Activated naive CD8-positive, alpha-beta T cell (primary cell): ENCODE results near the gene ENO3.
A peak's percentile ranks its signal among the peaks of the same experiment; 100 is the strongest.

Experiments used
- H3K27ac Mint-ChIP-seq: one replicate; pipeline ENCODE4 v1.8.0; 2021; ENCODE audit warnings: mixed read lengths
- H3K27me3 Mint-ChIP-seq: one replicate; pipeline ENCODE4 v1.8.0; 2021; ENCODE audit warnings: mixed read lengths
- H3K36me3 Mint-ChIP-seq: one replicate; pipeline ENCODE4 v1.8.0; 2021; ENCODE audit warnings: mixed read lengths
- H3K4me1 Mint-ChIP-seq: one replicate; pipeline ENCODE4 v1.8.0; 2021; ENCODE audit warnings: low read depth, mixed read lengths
- H3K4me3 Mint-ChIP-seq: one replicate; pipeline ENCODE4 v1.8.0; 2021; ENCODE audit warnings: mild to moderate bottlenecking, mixed read lengths
- H3K9me3 Mint-ChIP-seq: one replicate; pipeline ENCODE4 v1.8.0; 2021; ENCODE audit warnings: low read depth, mixed read lengths

Gene ENO3

DNA sequence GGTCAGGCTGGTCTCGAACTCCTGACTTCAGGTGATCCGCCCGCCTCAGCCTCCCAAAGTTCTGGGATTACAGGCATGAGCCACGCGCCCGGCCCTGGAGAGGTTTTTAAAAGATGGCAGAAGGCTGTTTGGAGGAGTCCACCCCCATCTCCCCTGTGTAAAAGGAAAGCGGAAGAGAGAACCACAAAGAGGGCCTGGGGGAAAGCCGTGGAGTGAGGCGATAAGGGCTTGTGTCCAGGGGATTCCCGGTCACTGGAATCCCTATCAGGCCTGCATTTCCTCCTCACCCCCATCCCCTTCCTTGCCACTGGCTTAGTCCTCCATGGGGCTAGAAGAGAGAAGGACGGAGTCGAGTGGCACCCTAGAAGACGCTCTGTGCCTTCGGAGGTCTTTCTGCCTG lies 19.0 kb upstream of the ENO3 start, which contains the start of gene GP1BA:
TSS of gene GP1BA (plus strand) at position 315 of the 400 bp plus-strand sequence. CDS start 328 bp downstream, outside the sequence.
- Mint-ChIP-seq H3K36me3 (peaks cover 3% of the 10 kb centered on the region), H3K27ac (no peak within 1 kb of the TSS), H3K27me3 (no peaks in the 10 kb centered on the region), H3K9me3 (no peaks in the 10 kb centered on the region), H3K4me3 (no peak within 1 kb of the TSS), H3K4me1 (peaks cover 19% of the 10 kb centered on the region)

DNA sequence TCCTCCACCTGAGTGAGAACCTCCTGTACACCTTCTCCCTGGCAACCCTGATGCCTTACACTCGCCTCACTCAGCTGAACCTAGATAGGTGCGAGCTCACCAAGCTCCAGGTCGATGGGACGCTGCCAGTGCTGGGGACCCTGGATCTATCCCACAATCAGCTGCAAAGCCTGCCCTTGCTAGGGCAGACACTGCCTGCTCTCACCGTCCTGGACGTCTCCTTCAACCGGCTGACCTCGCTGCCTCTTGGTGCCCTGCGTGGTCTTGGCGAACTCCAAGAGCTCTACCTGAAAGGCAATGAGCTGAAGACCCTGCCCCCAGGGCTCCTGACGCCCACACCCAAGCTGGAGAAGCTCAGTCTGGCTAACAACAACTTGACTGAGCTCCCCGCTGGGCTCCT lies 18.2 kb upstream of the ENO3 start:
- H3K36me3 Mint-ChIP-seq: no peaks in the 10 kb centered on the region
- no peak overlapping the region for H3K27ac Mint-ChIP-seq
- H3K4me3 Mint-ChIP-seq: no peak overlapping the region
- no peaks in the 10 kb centered on the region for H3K27me3 Mint-ChIP-seq
- H3K4me1 Mint-ChIP-seq: peaks cover 22% of the 10 kb centered on the region
- no peaks in the 10 kb centered on the region for H3K9me3 Mint-ChIP-seq

DNA sequence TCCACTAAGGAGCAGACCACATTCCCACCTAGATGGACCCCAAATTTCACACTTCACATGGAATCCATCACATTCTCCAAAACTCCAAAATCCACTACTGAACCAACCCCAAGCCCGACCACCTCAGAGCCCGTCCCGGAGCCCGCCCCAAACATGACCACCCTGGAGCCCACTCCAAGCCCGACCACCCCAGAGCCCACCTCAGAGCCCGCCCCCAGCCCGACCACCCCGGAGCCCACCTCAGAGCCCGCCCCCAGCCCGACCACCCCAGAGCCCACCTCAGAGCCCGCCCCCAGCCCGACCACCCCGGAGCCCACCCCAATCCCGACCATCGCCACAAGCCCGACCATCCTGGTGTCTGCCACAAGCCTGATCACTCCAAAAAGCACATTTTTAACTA lies 17.3 kb upstream of the ENO3 start:
- Mint-ChIP-seq H3K36me3 (no peaks in the 10 kb centered on the region), H3K4me1 (peaks cover 28% of the 10 kb centered on the region), H3K27ac (peak overlapping the region; percentile 34), H3K27me3 (no peaks in the 10 kb centered on the region), H3K4me3 (peak overlapping the region; percentile 38), H3K9me3 (no peaks in the 10 kb centered on the region)

DNA sequence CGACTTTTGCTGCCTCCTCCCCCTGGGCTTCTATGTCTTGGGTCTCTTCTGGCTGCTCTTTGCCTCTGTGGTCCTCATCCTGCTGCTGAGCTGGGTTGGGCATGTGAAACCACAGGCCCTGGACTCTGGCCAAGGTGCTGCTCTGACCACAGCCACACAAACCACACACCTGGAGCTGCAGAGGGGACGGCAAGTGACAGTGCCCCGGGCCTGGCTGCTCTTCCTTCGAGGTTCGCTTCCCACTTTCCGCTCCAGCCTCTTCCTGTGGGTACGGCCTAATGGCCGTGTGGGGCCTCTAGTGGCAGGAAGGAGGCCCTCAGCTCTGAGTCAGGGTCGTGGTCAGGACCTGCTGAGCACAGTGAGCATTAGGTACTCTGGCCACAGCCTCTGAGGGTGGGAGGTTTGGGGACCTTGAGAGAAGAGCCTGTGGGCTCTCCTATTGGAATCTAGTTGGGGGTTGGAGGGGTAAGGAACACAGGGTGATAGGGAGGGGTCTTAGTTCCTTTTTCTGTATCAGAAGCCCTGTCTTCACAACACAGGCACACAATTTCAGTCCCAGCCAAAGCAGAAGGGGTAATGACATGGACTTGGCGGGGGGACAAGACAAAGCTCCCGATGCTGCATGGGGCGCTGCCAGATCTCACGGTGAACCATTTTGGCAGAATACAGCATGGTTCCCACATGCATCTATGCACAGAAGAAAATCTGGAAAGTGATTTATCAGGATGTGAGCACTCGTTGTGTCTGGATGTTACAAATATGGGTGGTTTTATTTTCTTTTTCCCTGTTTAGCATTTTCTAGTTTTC lies 16.5 kb upstream of the ENO3 start:
- Mint-ChIP-seq H3K4me1 (peaks cover 33% of the 10 kb centered on the region), H3K4me3 (peak overlapping the region; percentile 38), H3K9me3 (no peaks in the 10 kb centered on the region), H3K27me3 (no peaks in the 10 kb centered on the region), H3K36me3 (no peaks in the 10 kb centered on the region), H3K27ac (peak overlapping the region; percentile 34)

DNA sequence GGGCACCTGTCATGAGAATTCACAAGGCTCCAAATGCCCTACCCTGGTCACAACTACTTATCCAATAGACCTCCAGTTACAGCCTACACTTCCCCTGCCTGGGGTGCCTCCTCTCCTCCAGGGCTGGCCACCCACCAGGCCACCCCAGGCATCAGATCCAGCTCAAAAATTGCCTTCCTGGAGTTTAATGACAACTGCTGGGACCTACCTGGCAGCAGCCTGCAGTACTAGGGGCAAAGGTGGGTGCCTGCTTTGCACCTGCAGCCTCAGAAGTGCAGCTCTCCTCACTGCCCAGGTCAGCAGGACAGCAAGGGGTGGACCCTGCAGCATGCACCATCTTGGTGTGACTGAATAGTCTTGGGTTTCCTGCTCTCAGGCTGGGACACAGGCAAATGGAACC lies 15.3 kb upstream of the ENO3 start:
- Mint-ChIP-seq H3K27me3 (no peaks in the 10 kb centered on the region), H3K4me3 (no peak overlapping the region), H3K4me1 (peaks cover 33% of the 10 kb centered on the region), H3K27ac (no peak overlapping the region), H3K9me3 (no peaks in the 10 kb centered on the region), H3K36me3 (no peaks in the 10 kb centered on the region)

DNA sequence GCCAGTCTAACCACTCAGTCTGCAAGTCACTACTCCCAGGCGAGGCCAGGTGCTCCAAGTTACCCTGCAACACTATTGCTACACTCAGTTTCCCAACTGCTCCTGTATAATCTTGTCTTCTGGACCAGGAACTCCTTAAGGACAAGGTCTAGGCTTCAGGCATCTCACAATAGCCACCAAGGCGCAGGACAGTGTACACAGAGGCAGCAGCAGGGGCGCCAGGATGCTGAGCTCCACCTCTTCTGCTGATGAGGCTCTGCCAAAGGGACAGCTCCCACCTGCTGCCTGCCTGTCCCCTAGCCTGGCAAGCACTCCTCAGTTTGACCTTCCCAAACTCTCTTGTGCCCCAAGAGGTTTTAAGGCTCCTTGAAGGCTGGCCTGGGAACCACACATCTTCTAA lies 14.5 kb upstream of the ENO3 start:
- Mint-ChIP-seq H3K27ac (no peak overlapping the region), H3K4me3 (peak overlapping the region; percentile 12), H3K36me3 (no peaks in the 10 kb centered on the region), H3K9me3 (no peaks in the 10 kb centered on the region), H3K27me3 (no peaks in the 10 kb centered on the region), H3K4me1 (peaks cover 37% of the 10 kb centered on the region)

DNA sequence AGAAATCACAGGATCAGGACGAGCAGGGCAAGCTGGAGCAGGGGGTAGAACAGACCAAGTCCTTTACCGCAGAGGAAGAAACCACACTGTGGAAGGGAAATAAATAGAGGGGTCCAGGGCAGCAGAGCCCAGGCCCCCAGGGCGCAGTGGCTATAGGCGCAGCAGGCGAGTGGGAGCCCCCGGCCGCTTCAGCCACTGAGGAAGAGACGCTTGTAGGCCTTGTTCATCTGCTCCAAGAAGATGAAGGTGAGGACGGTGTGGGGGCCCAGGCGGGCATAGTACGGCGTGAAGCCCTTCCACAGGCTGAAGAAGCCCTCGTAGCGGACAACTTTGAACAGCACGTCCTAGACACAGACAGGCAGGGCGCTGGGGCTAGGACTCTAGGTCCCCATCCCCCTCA lies 13.4 kb upstream of the ENO3 start:
- H3K36me3 Mint-ChIP-seq: peaks cover 3% of the 10 kb centered on the region
- peak overlapping the region; percentile 96 for H3K4me3 Mint-ChIP-seq
- no peaks in the 10 kb centered on the region for H3K27me3 Mint-ChIP-seq
- no peak overlapping the region for H3K27ac Mint-ChIP-seq
- peaks cover 49% of the 10 kb centered on the region for H3K4me1 Mint-ChIP-seq
- no peaks in the 10 kb centered on the region for H3K9me3 Mint-ChIP-seq

DNA sequence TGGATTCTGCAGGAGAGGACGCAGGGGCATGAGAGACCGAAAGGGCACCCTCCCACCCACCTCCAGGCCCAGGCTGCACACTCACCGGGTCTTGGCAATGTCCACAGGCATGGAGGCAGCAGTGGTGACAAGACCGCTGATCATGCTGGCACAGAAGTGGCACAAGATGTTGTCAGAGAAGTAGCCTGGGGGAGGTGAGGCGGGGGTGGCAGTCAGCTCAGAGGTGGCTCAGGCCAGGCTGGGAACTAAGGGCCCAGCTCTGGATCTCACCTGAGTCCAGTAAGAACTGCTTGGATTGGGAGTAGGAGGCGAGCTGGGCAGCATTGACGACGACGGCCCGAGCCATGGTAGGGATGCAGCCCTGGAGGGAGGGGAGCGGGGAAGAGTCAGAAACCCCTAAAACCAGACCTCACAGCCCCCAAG lies 12.8 kb upstream of the ENO3 start:
- H3K9me3 Mint-ChIP-seq: no peaks in the 10 kb centered on the region
- peaks cover 5% of the 10 kb centered on the region for H3K36me3 Mint-ChIP-seq
- peak overlapping the region; percentile 96 for H3K4me3 Mint-ChIP-seq
- no peaks in the 10 kb centered on the region for H3K27me3 Mint-ChIP-seq
- H3K27ac Mint-ChIP-seq: peak overlapping the region; percentile 96
- H3K4me1 Mint-ChIP-seq: peaks cover 54% of the 10 kb centered on the region

DNA sequence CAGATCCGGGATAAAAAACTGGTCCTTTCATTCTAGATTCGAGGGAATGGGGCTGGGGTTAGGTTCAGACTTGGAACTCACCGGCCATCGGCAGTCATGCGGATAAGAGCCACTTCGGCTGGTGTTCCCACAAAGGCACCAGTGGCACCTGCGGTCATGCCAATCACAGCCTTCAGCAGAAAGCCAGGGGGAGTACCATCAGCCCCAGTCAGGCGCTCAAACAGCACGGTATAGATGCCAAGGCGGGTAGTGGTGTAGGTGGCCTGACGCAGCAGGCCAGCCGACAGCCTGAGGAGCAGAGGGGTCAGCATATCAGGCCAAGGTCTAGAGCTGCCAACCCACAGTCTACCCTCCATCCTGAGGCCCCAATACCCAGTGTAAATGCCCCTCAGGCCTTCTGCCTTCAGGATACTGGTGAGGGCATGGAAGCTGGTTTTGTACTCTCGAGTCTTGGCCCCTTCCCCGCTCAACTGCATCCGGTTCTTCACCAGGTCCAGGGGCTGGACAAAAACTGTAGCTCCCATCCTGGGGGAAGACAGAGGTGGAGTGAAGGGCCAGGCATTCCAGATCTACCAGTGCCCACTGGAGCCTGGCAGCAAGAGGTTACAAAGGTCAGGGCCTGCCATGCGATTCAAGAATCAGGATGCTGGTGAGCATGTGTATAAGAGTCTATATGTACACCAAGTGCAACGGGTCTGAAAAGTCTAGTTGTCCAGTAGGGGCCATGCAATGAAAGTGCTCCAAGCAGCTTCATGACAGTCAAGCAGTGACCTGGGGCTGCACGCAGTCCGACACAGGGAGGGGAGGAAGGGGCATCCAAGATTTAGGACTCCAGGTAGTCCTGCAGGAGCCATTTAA lies 12.0 kb upstream of the ENO3 start:
- peaks cover 6% of the 10 kb centered on the region for H3K36me3 Mint-ChIP-seq
- H3K4me3 Mint-ChIP-seq: peak overlapping the region; percentile 96
- no peaks in the 10 kb centered on the region for H3K9me3 Mint-ChIP-seq

DNA sequence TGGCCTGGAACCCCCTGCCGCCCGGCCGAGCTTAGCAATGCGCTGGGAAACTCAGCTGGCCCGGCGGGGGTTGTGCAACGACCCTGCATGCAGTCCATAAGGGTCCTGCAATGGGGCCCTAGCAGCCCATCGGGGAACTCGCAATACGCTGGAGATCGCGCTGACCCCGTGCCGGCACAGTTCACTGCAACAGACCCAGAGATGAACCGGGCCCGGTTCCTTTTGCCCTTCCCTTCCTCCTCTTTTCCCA lies 11.4 kb upstream of the ENO3 start:
- H3K27ac Mint-ChIP-seq: peak overlapping the region; percentile 96
- peaks cover 55% of the 10 kb centered on the region for H3K4me1 Mint-ChIP-seq
- no peaks in the 10 kb centered on the region for H3K27me3 Mint-ChIP-seq
- H3K9me3 Mint-ChIP-seq: no peaks in the 10 kb centered on the region
- peaks cover 6% of the 10 kb centered on the region for H3K36me3 Mint-ChIP-seq
- H3K4me3 Mint-ChIP-seq: peak overlapping the region; percentile 96

More for the DNA sequence above, 12.0 kb upstream of the ENO3 start:
- Mint-ChIP-seq H3K27ac (peak overlapping the region; percentile 96), H3K4me1 (peaks cover 55% of the 10 kb centered on the region), H3K27me3 (no peaks in the 10 kb centered on the region)

DNA sequence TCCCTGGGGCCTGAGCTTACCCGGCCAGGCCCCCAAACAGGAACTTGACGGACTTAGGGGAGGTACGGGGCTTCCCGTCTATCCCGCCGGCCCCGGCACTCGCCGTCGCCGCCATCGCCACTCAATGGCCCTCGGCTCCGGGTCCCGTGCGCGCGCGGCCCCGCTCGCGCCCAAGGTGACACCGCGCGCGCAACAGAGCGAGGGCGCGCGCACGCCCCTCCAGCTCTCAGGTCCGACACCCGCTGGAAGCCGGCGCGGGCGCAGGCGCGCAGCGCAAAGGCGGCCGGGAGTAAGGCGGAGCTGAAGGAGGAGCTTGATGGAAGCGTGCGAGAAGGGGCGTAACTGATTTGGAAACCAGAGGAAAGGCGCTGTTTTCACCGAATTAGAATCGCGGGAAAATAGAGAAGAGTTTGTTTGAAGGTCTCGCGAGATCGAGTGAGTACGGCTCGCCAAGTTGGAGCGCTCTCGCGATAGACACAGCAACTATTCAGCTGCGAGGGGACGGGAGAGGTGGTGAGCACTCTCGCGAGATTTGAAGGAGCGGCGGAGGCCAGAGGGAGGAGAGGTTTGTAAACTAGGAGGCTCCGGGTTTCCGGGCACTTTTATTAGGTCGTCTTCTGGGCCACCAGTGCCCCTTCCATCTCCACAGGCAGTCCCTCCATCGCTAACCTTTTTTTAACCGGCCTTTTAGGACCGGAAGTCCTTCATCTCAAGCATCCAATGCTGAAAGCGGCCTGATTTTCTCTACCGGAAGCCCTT lies 10.9 kb upstream of the ENO3 start, which contains the start of the genes RNF167 and SLC25A11:
TSS of gene RNF167 (plus strand) at position 473 of the 759 bp plus-strand sequence. CDS start 642 bp downstream, outside the sequence.
TSS of gene SLC25A11 (minus strand) at position 251 of the 759 bp plus-strand sequence. CDS start at position 115, 136 bp downstream.
- Mint-ChIP-seq H3K4me1 (peaks cover 57% of the 10 kb centered on the region), H3K27ac (peak within 1 kb of the TSS; percentile 99), H3K4me3 (peak within 1 kb of the TSS; percentile 96), H3K27me3 (no peaks in the 10 kb centered on the region), H3K36me3 (peaks cover 7% of the 10 kb centered on the region), H3K9me3 (no peaks in the 10 kb centered on the region)

DNA sequence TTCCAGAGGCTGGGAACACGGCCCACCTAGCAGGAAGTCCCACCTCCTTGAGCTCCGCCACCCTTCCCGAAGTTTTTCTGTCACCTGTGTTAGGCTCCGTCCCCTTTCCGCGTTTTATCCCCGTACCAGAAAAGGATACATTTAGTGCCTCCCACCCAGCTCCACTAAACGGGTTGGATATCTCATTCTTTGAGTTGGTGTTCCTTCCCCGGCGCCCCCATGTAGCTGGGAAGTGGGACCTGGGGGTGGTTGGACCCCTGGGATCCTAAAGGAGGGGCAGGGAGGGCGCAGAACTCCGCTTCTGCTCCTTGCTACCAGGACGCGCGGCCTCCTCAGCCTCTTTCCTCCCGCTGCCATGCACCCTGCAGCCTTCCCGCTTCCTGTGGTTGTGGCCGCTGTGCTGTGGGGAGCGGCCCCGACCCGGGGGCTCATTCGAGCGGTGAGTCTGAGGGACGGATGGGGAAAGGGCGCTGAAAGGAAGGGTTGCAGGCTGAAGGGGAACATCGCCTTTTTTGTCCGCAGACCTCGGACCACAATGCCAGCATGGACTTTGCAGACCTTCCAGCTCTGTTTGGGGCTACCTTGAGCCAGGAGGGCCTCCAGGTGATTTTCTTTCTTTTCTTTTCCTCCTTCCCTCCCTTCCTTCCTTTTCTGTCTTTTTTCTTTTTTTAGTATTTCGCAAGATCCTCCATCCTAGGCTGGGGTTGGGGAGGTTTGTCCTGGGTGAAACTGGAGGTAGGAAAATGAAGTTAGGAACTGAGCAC lies 10.2 kb upstream of the ENO3 start:
- Mint-ChIP-seq H3K27ac (peak overlapping the region; percentile 99), H3K9me3 (no peaks in the 10 kb centered on the region), H3K27me3 (no peaks in the 10 kb centered on the region), H3K4me1 (peaks cover 65% of the 10 kb centered on the region), H3K36me3 (peaks cover 13% of the 10 kb centered on the region), H3K4me3 (peak overlapping the region; percentile 96)

DNA sequence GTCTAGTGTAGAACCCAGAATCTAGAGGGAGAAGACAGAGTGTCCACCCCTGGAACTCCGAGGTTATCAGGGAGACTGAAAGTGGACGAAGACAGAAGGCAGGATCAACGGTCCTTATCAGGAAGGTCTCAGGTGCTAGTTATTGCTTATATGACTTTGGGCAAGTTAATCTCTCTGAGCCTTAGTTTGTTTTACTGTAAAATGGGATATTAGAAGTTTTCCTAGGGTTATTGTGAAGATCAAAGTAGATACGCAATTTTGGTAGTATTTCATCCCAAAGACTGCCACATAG lies 9.7 kb upstream of the ENO3 start:
- H3K36me3 Mint-ChIP-seq: peaks cover 14% of the 10 kb centered on the region
- no peaks in the 10 kb centered on the region for H3K9me3 Mint-ChIP-seq

DNA sequence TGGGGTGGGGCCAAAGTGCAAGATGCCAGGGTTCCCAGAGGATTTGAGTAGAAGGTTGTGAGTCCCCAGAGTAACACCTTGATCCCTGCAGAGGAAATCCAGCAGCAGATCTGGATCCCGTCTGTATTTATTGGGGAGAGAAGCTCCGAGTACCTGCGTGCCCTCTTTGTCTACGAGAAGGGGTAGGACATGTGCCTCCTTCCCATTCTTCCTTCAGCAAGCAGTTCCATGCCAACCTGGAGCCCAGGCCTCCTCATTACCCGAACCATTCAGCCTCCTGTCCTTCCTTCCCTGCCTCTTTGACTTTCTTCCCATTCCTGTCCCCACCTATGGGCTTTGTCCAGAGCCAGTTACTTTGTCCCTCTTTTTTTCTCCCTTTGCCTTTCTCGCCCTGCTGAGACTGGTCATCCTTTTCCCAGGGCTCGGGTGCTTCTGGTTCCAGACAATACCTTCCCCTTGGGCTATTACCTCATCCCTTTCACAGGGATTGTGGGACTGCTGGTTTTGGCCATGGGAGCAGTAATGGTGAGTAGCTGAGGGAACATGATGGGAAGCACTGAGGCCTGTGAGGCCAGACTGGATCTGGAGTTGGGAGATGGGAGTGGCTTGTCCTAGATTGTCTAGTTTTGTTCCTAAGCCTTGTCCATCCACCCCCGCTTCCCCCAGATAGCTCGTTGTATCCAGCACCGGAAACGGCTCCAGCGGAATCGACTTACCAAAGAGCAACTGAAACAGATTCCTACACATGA lies 8.0 kb upstream of the ENO3 start:
- no peaks in the 10 kb centered on the region for H3K9me3 Mint-ChIP-seq
- H3K4me1 Mint-ChIP-seq: peaks cover 60% of the 10 kb centered on the region
- H3K27ac Mint-ChIP-seq: peak overlapping the region; percentile 99
- H3K36me3 Mint-ChIP-seq: peaks cover 22% of the 10 kb centered on the region
- H3K27me3 Mint-ChIP-seq: no peaks in the 10 kb centered on the region
- H3K4me3 Mint-ChIP-seq: peak overlapping the region; percentile 56

More for the DNA sequence above, 9.7 kb upstream of the ENO3 start:
- Mint-ChIP-seq H3K4me1 (peaks cover 63% of the 10 kb centered on the region), H3K27me3 (no peaks in the 10 kb centered on the region), H3K27ac (peak overlapping the region; percentile 99), H3K4me3 (peak overlapping the region; percentile 96)
